Adrenal gland (tissue), 12 donors: ENCODE measurements around the gene TBX1. TPM values are rescaled to one million over a fixed set of nuclear protein-coding genes. Genes with fewer than 3 reads are reported as not detected.
"Not testable (repeated sequence)": the region's sequence is repeated elsewhere in the genome, so short reads cannot be mapped to it uniquely, and the experiment has no call there.

Source experiments
- DNase-seq, 7 donors: peaks; one replicate each; pipeline ENCODE4 v3.0.0-alpha.2; 2019 to 2020
- H3K27ac ChIP-seq, 5 donors: fragments of 200-600 bp; sonication (generic) in 4 of 5; 1 replicate in 3 of 5; 2 replicates in 2 of 5; pipeline versions ENCODE4 v1.5.1 to v1.8.0; 2016 to 2020; ENCODE audit warnings: mild to moderate bottlenecking in 1 of 5
- H3K27me3 ChIP-seq: fragments of 200-600 bp; 2 replicates; pipeline ENCODE4 v1.8.0; 2021
- H3K36me3 ChIP-seq, 2 donors: fragments of 200-600 bp; replicated peaks in 1 of 2; 1 replicate in 1 of 2; 2 replicates in 1 of 2; pipeline versions ENCODE4 v1.5.1 to v1.8.0; 2018 to 2022
- H3K4me1 ChIP-seq, 2 donors: fragments of 200-600 bp; replicated peaks in 1 of 2; 1 replicate in 1 of 2; 2 replicates in 1 of 2; pipeline versions ENCODE4 v1.5.1 to v1.8.0; 2018 to 2021
- H3K4me3 ChIP-seq, 4 donors: fragments of 200-600 bp; sonication (generic) in 3 of 4; one replicate each; pipeline ENCODE4 v1.5.1; 2016 to 2018
- H3K9me3 ChIP-seq, 3 donors: fragments of 200-600 bp; sonication (generic) in 1 of 3; replicated peaks in 1 of 3; 1 replicate in 2 of 3; 2 replicates in 1 of 3; pipeline versions ENCODE4 v1.5.1 to v1.8.0; 2016 to 2021
- POLR2A ChIP-seq, 2 donors: fragments of 450-650 bp; IDR thresholded peaks; one replicate each; pipeline ENCODE4 v1.6.1; 2017; ENCODE audit warnings: antibody characterized with exemption in 2 of 2, mild to moderate bottlenecking in 2 of 2, moderate library complexity in 1 of 2
- WGBS, 4 donors: extraction: QIAGEN DNeasy Blood & Tissue Kit in 2 of 4; methylation state at CpG; one replicate each; pipeline versions ENCODE4 v1.1.5 to v1.1.7; 2013 to 2017; 5-methylcytosine and 5-hydroxymethylcytosine counted together
- intact Hi-C, 2 donors: fragments of 100-400 bp; cut with DNase I; formaldehyde crosslinking; loops; one replicate each; pipeline versions ENCODE4 v1.14.1 to v1.15.0; 2022 to 2023
- polyA plus RNA-seq, 3 donors: library from polyadenylated mRNA; stranded (reverse); fragments of 200-250 nt in 2 of 3; fragments of 350-450 nt in 1 of 3; fragmentation: Illumina TruSeq in 1 of 3; extraction: RNeasy Lipid Tissue Mini Kit (QIAGEN cat#74804) in 1 of 3; gene quantifications; one replicate each; pipeline ENCODE4 v1.2.3, GENCODE V29; 2013 to 2014
- total RNA-seq, 9 donors: library from RNA; depleted of rRNA in 4 of 9; stranded (reverse); fragments of >200 nt in 4 of 9; fragments of 120-200 nt in 1 of 9; fragmentation: NEBNext Ultra II Directional in 1 of 9; extraction: Animal tissue kit (Norgen Biotek cat#: 25700) in 1 of 9; gene quantifications; one replicate each; pipeline versions ENCODE4 v1.1.0 to v1.2.4, GENCODE V29; 2013 to 2023
- TF ChIP-seq, protein P1 (sequence below), 6 experiments: fragments of 450-650 bp in 4 of 6; fragments of 200-600 bp in 2 of 6; sonication (generic) in 1 of 6; IDR thresholded peaks; 1 replicate in 5 of 6; 2 replicates in 1 of 6; pipeline versions ENCODE4 v1.5.1 to v1.8.0; 2016 to 2021; ENCODE audit warnings: antibody characterized with exemption in 6 of 6, mild to moderate bottlenecking in 2 of 6, moderate library complexity in 1 of 6
- donor health status: healthy with polysubstance abuse.
- donor health status: Bipolar disorder and iron deficiency.
- donor health status: DM: yes; HTN: yes; CAD: no.
- donor health status: DM: no; HTN: no; CAD: no.
- donor health status: DM: no; HTN: no; CAD: no.
- donor health status: DM: yes; HTN: yes; CAD: no.

Gene TBX1
- total and polyA plus RNA-seq, 12 donors: 0.11 to 10.1 (median 1.1) TPM; not detected in 3

DNA sequence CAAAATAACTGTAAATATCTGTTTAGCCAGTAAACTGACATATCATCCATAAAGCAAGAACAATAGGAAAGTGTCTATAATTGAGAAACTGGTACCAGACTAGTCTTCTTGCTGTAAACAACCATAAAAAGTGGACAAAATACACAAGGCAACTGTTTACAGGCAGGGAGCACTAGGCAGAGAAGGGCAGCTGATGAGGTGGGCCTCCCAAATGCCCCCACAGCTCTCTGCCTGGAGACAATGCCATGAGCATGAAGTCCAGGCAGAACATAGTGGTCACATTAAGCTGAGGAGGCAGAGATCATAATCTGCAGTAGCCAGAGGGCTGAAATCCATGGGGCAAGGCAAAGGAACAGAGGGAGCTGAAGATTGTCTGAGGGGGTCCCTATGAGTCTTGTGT, 30.7 kb downstream of the TBX1 start:
- no peak overlapping the region for H3K4me3 ChIP-seq
- no peaks in the 10 kb centered on the region for H3K36me3 ChIP-seq
- intact Hi-C loops: no loop called here

DNA sequence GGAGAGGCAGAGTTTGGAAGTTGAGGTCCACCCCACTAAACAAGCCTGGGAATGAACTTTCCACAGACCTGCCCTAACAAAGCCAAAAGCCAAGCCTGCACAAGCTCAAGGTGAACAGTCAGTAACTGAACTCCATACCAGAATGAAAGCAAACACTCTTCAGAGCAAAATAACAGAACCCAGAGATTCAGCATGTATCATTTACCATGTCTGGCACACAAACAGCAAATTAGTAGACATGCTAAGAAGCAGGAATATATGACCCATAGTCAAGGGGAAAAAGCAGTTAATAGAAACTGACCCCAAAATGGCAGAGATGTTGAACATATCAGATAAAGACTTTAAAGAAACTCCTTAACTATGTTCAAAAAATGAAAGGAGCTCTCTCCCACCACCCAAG, 31.3 kb downstream of the TBX1 start:
- TF ChIP-seq, protein P1, sequence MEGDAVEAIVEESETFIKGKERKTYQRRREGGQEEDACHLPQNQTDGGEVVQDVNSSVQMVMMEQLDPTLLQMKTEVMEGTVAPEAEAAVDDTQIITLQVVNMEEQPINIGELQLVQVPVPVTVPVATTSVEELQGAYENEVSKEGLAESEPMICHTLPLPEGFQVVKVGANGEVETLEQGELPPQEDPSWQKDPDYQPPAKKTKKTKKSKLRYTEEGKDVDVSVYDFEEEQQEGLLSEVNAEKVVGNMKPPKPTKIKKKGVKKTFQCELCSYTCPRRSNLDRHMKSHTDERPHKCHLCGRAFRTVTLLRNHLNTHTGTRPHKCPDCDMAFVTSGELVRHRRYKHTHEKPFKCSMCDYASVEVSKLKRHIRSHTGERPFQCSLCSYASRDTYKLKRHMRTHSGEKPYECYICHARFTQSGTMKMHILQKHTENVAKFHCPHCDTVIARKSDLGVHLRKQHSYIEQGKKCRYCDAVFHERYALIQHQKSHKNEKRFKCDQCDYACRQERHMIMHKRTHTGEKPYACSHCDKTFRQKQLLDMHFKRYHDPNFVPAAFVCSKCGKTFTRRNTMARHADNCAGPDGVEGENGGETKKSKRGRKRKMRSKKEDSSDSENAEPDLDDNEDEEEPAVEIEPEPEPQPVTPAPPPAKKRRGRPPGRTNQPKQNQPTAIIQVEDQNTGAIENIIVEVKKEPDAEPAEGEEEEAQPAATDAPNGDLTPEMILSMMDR (IDR thresholded peaks at IDR 0.05): no peak
- TF ChIP-seq POLR2A (IDR thresholded peaks at IDR 0.05): no peak
- Histone ChIP-seq H3K4me3 (no peak overlapping the region), H3K27me3 (no peaks in the 10 kb centered on the region), H3K9me3 (no peaks in the 10 kb centered on the region), H3K4me1 (no peaks in the 10 kb centered on the region), H3K36me3 (no peaks in the 10 kb centered on the region), H3K27ac (no peak overlapping the region)
- DNase-seq: no peak
- intact Hi-C loops: no loop called here

More for the DNA sequence above, 30.7 kb downstream of the TBX1 start:
- H3K4me1 ChIP-seq: no peaks in the 10 kb centered on the region
- no peak for TF ChIP-seq POLR2A (IDR thresholded peaks at IDR 0.05)
- TF ChIP-seq, protein P1 (IDR thresholded peaks at IDR 0.05): no peak
- H3K27me3 ChIP-seq: no peaks in the 10 kb centered on the region
- no peak for DNase-seq
- no peaks in the 10 kb centered on the region for H3K9me3 ChIP-seq
- H3K27ac ChIP-seq: no peak overlapping the region

DNA sequence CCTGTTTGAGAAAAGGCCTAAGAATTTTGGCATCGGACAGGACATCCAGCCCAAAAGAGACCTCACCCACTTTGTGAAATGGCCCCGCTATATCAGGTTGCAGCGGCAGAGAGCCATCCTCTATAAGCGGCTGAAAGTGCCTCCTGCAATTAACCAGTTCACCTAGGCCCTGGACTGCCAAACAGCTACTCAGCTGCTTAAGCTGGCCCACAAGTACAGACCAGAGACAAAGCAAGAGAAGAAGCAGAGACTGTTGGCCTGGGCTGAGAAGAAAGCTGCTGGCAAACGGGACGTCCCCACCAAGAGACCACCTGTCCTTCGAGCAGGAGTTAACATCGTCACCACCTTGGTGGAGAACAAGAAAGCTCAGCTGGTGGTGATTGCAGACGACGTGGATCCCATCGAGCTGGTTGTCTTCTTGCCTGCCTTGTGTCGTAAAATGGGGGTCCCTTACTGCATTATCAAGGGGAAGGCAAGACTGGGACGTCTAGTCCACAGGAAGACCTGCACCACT, 31.9 kb downstream of the TBX1 start:
- H3K36me3 ChIP-seq, H3K27ac ChIP-seq, H3K4me3 ChIP-seq, H3K27me3 ChIP-seq, H3K4me1 ChIP-seq, H3K9me3 ChIP-seq, DNase-seq, intact Hi-C loops: not testable (repeated sequence)
- WGBS, 4 donors: 86 to 96% (median 94%) methylated on average over 13 of the region's 13 CpGs

DNA sequence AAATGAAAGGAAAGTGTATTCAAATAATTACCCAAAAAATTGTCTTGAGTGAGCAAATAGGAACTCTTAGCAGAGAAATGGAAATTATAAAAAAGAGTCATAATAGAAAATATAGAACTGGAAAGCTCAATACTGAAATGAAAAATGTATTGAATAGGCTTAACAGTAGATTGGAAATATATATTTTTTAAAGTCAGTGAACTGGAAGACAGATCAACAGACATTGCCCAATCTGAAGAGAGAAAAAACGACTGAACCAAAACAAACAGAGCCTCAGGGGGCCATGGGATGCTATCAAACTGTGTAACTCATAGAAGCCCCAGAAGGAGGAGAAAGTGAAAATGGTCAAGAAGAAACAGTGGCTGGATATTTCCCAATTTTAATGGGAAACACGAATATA, 32.6 kb downstream of the TBX1 start:
- no peak for DNase-seq
- Histone ChIP-seq H3K4me3 (no peak overlapping the region), H3K36me3 (no peaks in the 10 kb centered on the region), H3K27ac (no peak overlapping the region), H3K9me3 (no peaks in the 10 kb centered on the region), H3K4me1 (no peaks in the 10 kb centered on the region), H3K27me3 (no peaks in the 10 kb centered on the region)
- 70 to 83% (median 77%) methylated on average over 2 of the region's 2 CpGs for WGBS, 4 donors
- intact Hi-C loops: no loop called here
- TF ChIP-seq, protein P1 (IDR thresholded peaks at IDR 0.05): no peak
- no peak for TF ChIP-seq POLR2A (IDR thresholded peaks at IDR 0.05)

DNA sequence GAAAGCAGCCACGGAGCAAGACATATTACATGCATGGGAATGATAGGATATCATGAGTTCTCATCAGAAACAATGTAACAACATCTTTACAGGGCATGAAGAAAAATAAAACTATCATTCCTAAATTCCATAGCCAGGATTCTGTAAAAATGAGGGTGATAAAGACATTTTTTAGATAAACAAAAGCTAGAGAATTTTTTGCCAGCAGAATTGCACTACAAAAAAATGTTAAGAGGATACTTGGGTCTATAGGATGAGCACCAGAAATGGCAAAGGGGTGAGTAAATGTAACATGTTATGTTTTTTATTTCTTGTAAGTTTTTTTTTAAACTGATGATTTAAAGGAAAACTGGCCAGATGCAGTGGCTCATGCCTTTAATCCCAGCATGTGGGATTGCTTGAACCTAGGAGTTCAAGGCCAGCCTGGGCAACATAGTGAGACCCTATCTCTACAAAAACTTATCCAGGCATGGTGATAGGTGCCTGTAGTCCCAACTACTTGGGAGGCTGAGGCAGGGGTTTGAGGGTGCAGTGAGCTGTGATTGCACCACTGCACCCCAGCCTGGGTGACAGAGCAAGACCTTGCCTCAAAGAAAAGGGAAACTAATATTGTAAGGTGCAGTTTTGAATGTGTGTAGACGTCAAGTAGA, 33.2 kb downstream of the TBX1 start:
- H3K27ac ChIP-seq: no peak overlapping the region
- no peak for TF ChIP-seq POLR2A (IDR thresholded peaks at IDR 0.05)
- TF ChIP-seq, protein P1 (IDR thresholded peaks at IDR 0.05): no peak
- no peaks in the 10 kb centered on the region for H3K27me3 ChIP-seq
- H3K4me1 ChIP-seq: no peaks in the 10 kb centered on the region
- intact Hi-C loops: no loop called here
- H3K36me3 ChIP-seq: no peaks in the 10 kb centered on the region
- H3K9me3 ChIP-seq: no peaks in the 10 kb centered on the region
- DNase-seq: no peak
- WGBS, 4 donors: 84 to 96% (median 93%) methylated on average over 2 of the region's 2 CpGs
- no peak overlapping the region for H3K4me3 ChIP-seq
